ENCODE results near the gene ACOT8.

DNA sequence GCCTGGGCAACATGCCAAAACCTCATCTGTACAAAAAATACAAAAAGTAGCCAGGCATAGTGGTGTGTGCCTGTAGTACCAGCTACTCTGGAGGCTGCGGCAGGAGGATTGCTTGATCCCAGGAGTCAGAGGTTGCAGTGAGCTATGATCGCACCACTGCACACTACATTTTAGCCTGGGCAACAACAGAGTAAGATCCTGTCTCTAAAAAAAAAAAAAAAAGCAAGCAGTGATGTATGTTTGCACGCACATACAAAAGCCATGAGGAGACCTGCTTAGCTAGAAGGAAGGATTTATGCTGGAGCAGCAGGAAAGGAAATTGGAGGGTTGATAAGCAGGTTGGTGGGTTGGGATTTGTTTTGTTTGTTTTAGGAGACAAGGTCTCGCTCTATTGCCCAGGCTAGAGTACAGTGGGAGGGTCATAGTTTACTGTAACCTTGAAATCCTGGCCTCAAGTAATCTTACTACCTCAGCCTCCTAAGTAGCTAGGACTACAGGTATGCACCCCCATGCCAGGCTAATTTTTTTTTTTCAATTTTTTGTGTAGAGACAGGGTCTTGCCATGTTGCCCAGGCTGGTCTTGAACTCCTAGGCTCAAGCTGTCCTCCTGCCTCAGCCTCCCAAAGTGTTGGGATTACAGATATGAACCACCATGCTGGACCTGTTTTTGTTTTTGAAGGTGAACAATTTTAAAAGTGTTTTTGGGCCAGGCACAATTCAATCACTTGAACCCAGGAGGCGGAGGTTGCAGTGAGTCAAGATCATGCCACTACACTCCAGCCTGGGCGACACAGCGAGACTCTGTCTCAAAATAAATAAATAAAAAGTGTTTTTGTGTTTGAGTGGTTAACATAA, 4.3 kb upstream of the ACOT8 start:
- TF ChIP-seq CTCF (IDR thresholded peaks at IDR 0.05): no peak
- no peak for TF ChIP-seq POLR2A (IDR thresholded peaks at IDR 0.05)
- TF ChIP-seq POLR2AphosphoS5 (IDR thresholded peaks at IDR 0.05): no peak
- no peak for TF ChIP-seq EP300 (IDR thresholded peaks at IDR 0.05)
